Epithelial cell of esophagus (primary cell): Measurements from ENCODE around the gene SEC14L2.

ENCODE experiments used
- DNase-seq: peaks from one replicate; pipeline ENCODE4 v3.0.0; 2010; ENCODE audit warnings: low read depth
- H3K4me3 ChIP-seq: 2 replicates; pipeline ENCODE4 v1.5.1; 2011; ENCODE audit warnings: mild to moderate bottlenecking, low read length, control low read depth
- CTCF ChIP-seq: IDR thresholded peaks from 2 replicates; pipeline ENCODE4 v1.5.1; 2011; ENCODE audit warnings: low read depth, mild to moderate bottlenecking, low read length, control low read depth, inconsistent platforms; ENCODE audit not compliant: insufficient read depth; ENCODE audit errors: missing control alignments

The SEC14L2 gene

GRCh38 chr22:30373331-30374325 lies 23.2 kb upstream of the SEC14L2 start:
- no peak for TF ChIP-seq CTCF
- no peak overlapping the region for H3K4me3 ChIP-seq
- no peak for DNase-seq

GRCh38 chr22:30375312-30375849 lies 21.4 kb upstream of the SEC14L2 start:
- TF ChIP-seq CTCF: no peak
- no peak for DNase-seq

GRCh38 chr22:30380011-30380410 lies 16.8 kb upstream of the SEC14L2 start:
- no peak for DNase-seq
- no peak overlapping the region for H3K4me3 ChIP-seq
- no peak for TF ChIP-seq CTCF

More at GRCh38 chr22:30375312-30375849, 21.4 kb upstream of the SEC14L2 start:
- no peak overlapping the region for H3K4me3 ChIP-seq

GRCh38 chr22:30381264-30381663 lies 15.6 kb upstream of the SEC14L2 start:
- no peak overlapping the region for H3K4me3 ChIP-seq
- DNase-seq: no peak
- no peak for TF ChIP-seq CTCF

- no peak overlapping the region for H3K4me3 ChIP-seq
- no peak for DNase-seq
- no peak for TF ChIP-seq CTCF
Observed at GRCh38 chr22:30382340-30382739, 14.5 kb upstream of the SEC14L2 start.

- no peak for DNase-seq
- TF ChIP-seq CTCF: no peak
- H3K4me3 ChIP-seq: no peak overlapping the region
Observed at GRCh38 chr22:30383061-30383460, 13.8 kb upstream of the SEC14L2 start.
